Fibroblast of skin of right biceps (primary cell): Measurements from ENCODE around the gene SCN5A.

Experiments
- DNase-seq: peaks from one replicate; pipeline ENCODE4 v3.0.0-alpha.2; 2013

SCN5A gene

DNA sequence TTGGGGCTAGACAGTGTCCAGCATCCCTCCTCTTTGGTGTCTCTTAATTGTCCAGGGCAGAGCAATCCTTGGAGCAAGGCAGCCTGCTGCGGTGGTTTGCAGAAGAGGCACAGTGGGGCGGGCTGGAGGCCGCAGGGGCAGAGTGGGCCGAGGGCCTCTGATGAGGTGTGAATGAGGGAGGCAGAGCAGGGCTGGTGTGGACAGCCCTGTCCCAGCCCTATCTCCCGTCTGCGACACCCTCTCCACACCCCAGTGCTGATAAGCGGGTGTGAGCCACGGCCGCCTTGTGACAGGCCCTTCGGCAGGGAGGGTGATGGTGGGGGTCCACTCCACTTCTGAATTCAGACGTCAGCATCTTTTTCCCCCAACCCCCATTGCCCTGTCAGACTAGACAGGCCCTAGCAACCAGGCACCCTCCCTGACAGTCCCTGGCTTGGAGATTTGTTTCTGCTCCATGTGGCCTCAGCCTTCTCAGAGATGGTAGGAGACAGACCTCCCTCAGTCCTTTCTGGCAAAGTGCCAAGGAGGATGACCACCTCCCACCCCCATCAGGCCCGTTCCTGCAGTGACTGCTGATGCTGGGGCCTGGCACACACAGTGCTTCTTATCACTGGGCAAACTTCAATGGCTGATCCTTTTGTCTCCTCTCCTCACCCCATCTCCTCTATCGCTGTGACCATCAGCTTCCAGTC, 116.1 kb downstream of the SCN5A start:
- DNase-seq = no peak

- no peak for DNase-seq
These were observed 117.0 kb downstream of the SCN5A start for GRCh38 chr3:38532529-38532928.

DNA sequence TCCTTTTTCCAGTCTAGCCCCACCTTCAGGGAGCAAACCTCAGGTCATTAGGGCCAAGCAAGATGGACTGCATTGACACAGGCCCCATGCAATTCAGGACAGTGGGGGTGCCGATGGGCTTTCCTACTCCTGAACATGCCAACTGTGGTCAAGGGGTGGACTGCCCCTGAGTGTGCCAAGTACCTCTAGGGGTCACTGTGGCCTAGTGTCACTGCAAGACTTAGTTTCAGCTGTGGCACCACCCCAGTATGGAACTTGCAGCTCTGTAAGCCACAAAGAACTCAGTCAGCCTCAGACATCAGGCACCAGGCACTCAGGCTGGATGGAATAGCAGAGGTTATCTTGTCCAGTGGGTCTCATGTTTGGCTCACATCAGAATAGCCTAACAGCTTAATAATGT, 121.0 kb downstream of the SCN5A start:
- no peak for DNase-seq

- no peak for DNase-seq
These were observed 122.7 kb downstream of the SCN5A start for GRCh38 chr3:38526792-38527191.

DNA sequence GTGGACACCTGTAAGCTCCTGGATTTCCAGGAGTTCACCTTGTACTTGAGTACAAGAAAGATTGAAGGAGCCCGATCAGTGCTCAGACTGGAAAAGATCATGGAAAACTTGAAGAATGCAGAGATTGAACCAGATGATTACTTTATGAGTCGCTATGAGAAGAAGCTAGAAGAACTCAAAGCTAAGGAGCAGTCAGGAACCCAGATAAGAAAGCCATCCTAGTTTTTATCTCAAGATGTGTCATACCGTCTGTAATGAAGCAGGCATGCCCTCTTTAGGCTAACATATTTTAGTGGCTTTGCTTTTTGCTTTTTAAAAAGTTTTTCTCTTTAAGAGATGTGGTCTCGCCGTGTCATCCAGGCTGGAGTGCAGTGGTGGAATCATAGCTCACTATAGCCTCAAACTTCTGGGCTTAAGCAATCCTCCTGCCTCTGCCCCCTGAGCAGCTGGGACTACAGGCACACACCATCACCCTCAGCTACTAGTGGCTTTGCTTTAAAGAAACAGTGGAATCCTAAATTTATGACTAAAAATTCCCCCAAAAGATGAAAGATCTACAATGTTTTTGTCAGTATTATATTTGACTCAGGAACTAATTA, 125.2 kb downstream of the SCN5A start:
- peak; percentile 43 for DNase-seq

DNA sequence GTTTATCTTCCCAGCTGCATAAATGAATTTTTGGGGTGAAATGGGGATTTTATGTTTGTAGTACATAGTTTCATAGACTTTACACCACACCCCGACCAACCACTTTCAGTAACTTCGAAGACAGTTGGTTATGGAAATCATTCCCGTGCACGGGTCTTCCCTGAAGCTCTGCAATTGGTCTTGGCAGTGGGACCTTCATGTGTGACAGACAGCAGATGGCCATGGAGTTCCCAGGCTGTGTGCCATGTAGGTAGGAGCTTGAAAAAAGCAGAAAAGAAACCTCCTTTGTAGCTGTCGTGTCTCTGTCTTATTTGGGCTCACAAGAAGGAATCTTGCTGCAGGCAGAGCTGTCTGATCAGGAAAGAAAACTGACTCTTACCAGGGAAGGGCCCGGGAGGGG, 127.5 kb downstream of the SCN5A start:
- DNase-seq = no peak

- peak; percentile 57 for DNase-seq
These were observed 128.0 kb downstream of the SCN5A start for GRCh38 chr3:38521391-38521987.

GRCh38 chr3:38519651-38520050, 129.8 kb downstream of the SCN5A start:
- DNase-seq = no peak

- peak; percentile 35 for DNase-seq
These were observed 130.5 kb downstream of the SCN5A start for GRCh38 chr3:38519000-38519399.

- no peak for DNase-seq
These were observed 132.8 kb downstream of the SCN5A start for GRCh38 chr3:38516669-38517068.

DNA sequence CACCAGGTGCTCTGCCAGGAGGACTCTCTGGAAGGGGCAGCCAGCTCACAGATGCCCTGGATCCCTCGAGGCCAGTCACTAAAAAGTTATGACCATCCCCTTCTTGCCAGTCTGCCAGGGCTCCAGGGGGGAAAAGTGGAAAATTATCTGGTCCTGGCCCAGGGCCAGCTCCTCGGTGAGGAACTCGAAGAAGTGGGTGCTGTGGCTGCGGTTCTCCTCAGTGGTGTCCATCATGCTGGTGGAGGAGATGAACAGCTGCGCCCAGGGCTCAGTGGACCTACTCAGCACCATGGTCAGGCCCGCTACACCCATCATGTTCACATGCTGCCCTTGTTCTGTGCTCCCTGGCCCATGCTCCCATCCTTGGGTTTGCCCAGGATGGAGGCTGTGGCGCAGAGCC, 134.1 kb downstream of the SCN5A start:
- no peak for DNase-seq

DNA sequence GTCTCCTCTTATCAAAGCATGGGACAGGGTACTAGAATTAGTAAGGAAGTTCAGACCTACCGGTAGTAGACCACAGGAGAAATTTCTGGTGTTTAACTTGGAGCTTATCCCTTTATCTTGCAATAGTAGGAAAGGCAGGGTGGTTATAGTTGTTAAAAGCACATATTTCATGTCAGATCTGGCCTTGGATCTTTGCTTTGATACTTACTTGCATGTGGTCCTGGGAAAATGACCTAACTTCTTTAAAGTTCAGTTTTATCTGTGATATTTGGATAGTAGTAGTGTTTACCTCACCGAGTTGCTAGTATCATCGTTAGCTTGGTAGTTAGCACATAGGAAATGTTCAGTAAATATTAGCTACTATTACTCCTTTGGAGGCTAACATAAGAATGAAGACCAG, 137.9 kb downstream of the SCN5A start:
- no peak for DNase-seq

DNA sequence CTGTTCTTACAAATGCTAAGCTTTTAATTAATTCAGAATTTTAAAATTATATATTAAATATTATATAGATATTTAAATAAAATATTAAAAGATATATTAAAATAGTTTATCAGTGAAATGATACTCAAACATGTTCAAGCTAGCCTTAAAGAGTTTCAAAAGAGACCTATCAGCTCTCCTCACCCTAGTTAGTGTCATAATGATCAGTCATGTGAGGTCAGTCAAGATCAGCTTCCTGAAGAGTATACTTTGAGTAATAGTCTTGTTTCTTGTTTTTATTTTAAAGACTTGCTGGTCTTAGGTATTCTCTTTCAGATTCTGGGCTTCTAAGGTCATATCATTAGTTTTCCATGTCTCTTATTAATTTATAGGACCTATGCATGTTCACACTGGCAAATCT, 138.9 kb downstream of the SCN5A start:
- no peak for DNase-seq

- DNase-seq = no peak
These were observed 139.8 kb downstream of the SCN5A start for GRCh38 chr3:38509732-38510131.

DNA sequence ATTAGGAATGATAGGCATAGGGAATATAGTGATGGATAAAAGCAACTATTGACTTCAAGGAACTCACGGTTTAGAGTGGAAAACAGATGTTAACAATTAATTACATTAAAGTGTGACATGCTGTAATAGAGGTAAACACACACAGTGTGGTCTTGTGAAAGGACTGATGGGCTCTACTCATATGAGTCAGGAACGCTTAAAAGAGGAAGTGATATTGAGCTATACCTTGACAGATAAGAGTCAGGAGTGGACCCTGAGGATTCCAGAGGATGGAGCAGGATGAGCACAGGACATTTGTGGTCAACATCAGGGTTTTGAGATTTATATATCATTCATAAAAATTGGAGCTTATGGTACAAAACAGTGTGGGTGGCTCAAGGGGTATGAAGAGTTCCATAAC, 142.4 kb downstream of the SCN5A start:
- DNase-seq = no peak

DNA sequence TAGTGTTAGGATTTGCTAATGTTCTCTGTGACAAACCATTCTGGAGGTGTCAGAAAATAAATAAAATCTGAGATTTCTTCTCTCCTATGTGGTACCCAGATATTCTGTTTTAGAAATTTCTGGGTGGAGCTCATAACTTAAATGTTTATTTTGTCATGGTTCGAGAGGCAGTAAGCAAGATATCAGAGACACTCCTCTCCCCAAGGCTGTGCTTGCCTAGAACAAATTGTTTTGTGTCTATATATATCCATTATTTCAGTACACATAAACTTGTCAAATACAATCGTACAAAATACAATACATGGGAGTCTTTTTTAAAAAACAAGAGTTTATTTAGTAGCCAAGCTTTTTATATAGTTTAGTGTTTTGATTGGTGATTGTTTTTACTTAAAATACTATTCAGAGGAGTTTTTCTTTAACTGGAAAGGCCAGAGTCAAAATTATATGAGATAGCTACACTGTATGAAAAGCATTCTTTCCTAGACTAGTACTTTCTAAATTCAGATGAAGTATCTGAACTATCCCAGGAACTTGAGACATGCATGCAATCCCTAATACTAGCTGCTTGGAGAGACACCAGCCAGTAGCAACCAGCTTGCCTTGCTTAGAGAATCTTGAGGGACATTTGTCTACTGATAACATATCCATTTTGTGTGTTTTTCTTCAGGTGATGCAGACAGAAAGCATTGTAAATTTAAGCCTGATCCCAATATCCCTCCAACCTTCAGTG, 148.6 kb downstream of the SCN5A start:
- no peak for DNase-seq
